Left colon (tissue), 2 donors: ENCODE measurements around the gene SLC9A9. TPM values are rescaled to one million over a fixed set of nuclear protein-coding genes. Genes with fewer than 3 reads are reported as not detected.
"Not testable (repeated sequence)": the region's sequence is repeated elsewhere in the genome, so short reads cannot be mapped to it uniquely, and the experiment has no call there.

Experiments
- ATAC-seq: fragments of 200-7000 bp; cut with Tn5 transposase; one replicate; pipeline ENCODE4 v1.9.1; 2020; ENCODE audit warnings: mild to moderate bottlenecking, moderate library complexity
- DNase-seq, 2 donors: peaks; one replicate each; pipeline ENCODE4 v3.0.0-alpha.2; 2020
- intact Hi-C, 2 donors: fragments of 100-400 bp; cut with DNase I in 1 of 2; cut with micrococcal nuclease in 1 of 2; formaldehyde crosslinking; loops; one replicate each; pipeline versions ENCODE4 v1.11.2 to v1.14.0; 2022; cut with DNase I, micrococcal nuclease
- total RNA-seq, 2 donors: library from RNA; stranded (reverse); fragmentation: NEBNext Ultra II Directional; extraction: Animal tissue kit (Norgen Biotek cat#: 25700); gene quantifications; one replicate each; pipeline ENCODE4 v1.2.1, GENCODE V29; 2021
- donor health status: DM: no; HTN: no; CAD: no.
- donor health status: DM: yes; HTN: yes; CAD: no.

SLC9A9 gene
- total RNA-seq, 2 donors from 2014 or later, result 2.7 to 7.4 TPM

DNA sequence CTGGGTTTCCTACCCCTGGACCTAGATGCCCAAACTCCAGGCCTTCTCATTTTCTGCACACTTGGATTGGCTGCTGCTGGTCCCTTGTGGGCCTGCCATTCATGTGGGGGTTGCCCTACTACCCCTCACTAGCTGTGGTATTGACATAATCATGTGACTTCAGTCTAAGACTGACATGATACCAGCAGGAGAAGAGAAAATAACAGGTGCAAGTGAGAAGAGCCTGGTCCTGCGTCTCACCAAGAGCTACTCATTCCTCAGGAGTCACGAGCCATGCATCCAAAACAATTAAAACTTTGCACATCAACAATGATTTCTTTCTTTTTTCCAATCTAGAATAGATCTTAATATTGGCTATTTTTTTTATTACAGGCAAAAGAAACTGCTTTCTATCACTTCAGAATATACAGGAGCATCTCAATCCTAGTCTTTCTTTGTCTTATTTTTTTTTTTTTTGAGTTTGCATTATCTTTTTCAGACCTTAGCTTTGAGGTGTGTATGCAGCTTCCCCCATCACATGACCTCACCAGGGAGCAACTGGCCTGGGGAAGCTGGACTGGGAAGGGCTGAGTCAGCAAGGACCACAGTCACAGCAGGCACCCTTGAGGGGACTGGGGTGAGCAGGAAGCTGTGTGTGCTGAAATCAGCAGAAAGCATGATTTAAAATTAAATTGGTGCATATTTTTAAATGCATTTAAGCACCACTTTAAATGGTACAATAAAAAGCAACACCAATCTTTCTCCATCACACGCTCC lies 27.6 kb downstream of the SLC9A9 start:
- ATAC-seq (no peak), DNase-seq (peak in 1 of 2 donors; percentile 36)
- intact Hi-C loops, result no loop called here

DNA sequence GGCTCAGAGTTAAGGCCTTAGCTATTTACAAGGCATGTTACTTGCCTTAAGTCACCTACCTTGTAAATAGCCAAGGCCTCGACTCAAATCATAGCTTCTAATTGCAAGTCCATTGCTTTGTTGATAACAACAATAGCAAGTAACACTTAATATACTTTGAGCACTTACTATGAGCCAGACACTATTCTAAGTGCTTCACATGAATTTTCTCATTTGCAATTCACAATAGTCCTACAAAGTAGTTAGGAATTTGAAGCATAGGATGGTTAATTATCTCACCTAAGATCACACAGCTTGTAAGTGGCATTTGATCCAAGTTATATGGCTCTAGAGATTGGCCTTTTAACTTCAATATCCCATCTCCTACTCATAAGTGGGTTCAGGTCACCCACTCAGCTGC lies 28.4 kb downstream of the SLC9A9 start:
- ATAC-seq (no peak), DNase-seq (no peak)
- intact Hi-C loops, result no loop called here

DNA sequence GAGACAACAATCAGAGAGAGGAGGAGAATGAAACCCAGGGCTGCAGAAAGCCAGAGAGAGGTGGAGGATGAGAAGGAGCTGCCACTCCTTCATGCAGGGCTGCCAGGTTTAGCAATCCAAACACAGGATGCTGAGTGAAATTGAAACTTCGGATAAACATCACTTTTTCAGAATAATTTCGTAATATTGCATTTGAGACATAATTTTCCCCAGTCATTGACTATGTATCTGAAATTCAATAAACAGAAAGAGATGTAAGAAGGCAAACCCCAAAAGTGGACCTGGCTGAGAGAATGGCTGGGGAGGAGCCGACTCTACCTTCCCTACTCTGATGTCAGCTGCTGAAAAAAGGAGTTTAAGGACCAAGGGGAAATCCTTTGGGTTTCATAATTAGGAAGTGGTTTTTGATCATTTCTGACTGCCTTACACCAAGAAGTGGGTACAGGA lies 33.8 kb downstream of the SLC9A9 start:
- DNase-seq (no peak), ATAC-seq (no peak)
- intact Hi-C loops, result no loop called here

DNA sequence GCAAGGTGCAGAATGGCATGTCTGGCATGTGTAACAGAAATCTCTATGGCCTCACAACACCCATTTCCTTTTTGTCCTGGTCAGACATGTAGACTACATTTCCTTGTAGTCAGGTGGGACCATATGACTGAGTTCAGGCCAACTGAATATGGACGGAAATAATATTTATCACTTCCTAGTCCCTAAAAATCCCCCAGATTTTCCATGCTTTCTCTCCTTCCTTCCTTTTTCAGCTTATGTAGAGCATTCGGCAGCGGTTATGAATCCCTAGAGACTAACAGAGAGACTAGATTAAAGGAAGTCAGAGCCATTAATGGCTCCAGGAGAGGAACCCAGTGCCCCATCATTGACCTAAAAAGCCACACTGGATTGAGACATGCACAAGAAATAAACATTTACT lies 35.8 kb downstream of the SLC9A9 start:
- no peak for ATAC-seq
- no peak for DNase-seq
- intact Hi-C loops, result no loop called here

DNA sequence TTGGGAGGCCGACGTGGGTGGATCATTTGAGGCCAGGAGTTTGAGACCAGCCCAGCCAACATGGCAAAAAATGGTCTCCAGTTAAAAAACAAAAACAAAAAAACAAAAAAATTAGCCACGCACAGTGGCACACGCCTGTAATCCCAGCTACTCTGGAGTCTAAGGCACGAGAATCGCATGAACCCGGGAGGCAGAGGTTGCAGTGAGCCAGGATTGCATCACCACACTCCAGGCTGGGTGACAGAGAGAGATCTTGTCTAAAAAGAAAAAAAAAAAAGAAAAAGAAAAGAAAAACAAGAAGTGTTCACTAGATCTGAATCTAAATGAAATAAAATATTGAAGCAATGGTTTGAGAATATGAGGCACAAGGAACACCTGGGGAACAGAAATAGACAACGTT lies 36.7 kb downstream of the SLC9A9 start:
- DNase-seq (peak; percentile 16 to 29), ATAC-seq (no peak)
- intact Hi-C loops, result no loop called here

DNA sequence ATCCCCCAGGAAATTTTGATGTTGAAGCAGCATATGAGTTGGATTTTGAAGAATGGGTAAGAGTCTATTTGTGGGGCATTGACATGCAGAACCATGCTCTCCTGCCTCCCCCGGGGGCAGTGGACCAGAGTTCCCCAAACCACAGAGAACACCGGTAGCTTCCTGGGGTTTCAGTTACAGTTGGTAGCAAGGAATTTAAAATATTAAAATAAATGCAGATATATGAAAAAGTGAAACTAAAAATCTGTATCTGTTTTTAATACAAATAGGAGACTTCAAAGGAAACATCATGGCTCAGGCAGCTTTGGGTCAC lies 37.4 kb downstream of the SLC9A9 start:
- DNase-seq (no peak), ATAC-seq (no peak)
- intact Hi-C loops, result no loop called here

DNA sequence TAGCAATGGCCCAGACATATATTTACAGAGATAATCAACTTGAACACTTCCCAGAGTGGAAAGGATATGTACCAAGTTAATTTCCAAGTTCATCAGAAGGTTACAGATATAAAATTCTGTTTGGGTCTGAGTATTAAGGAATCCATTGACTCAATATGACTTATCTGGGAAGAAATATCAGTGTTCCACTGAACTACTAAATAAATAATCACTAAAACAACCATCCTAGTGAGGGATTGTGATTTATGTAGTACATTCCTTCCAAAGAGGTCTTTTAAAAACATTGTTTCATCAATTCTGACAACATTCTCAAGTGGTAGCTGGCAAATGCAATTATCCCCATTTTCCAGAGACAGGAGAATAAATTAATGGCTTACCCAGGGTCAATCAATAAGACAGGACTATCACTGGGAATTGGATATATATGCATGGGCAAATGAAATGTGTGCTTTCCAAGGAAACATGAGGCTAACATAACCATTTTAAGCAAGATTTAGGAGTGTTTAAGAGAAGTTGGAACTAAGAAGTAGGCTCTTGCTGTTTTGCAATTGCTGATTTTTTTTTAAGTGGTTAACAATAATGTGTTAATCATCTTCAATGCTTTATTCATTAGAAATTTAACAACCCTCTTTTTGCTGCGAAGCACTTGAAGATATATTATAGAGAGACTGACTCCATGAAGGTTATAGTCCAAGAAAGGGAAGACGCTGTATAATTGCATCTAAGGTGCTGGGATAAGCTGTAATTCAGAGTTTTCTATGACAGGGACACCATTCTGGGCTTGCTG lies 37.9 kb downstream of the SLC9A9 start:
- ATAC-seq (no peak), DNase-seq (no peak)
- intact Hi-C loops, result no loop called here

DNA sequence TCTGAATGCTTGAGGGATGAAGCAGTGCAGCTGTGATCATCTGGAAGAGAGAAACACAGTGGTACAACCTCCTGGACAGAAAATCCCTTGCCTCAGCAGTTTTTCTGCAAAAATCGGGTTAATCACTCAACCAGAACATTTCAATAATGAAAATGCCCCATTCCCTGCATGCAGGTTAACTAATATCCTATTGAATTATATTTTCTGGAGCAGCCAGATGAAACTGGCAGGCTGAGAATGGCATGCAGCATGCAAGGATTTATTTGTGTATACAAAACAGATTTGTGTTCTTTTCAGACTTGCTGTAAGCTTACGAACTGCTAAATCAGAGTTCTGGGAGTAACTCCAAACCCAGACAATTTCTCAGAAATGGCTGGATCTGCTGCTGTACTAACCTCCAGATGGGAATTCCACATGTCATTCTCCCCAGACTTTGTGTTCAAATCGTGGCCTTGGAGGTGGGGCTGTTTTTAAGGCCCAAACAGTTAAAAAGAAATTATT lies 39.1 kb downstream of the SLC9A9 start:
- no peak for DNase-seq

DNA sequence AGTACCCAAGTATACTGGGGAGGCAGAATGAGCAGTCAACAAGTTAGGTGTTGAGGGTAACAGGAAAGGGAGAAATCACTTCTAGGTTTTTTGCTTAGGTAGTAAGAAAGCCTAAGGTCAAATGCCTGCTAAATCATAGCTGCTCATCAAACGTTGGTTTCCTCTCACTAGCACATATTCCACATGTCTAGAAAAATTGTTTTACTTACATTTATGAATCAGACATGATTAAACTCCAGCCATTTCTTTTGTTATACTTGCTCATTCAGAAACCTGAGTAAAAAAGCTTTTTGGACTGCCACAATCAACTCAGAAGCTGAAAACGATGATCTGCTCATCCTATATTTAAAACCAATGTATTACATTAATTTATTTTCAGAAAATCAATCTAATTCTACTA lies 40.2 kb downstream of the SLC9A9 start:
- intact Hi-C loops, result no loop called here
- no peak for DNase-seq
- ATAC-seq, result no peak

More for the DNA sequence above, 39.1 kb downstream of the SLC9A9 start:
- intact Hi-C loops, result no loop called here
- ATAC-seq, result no peak

DNA sequence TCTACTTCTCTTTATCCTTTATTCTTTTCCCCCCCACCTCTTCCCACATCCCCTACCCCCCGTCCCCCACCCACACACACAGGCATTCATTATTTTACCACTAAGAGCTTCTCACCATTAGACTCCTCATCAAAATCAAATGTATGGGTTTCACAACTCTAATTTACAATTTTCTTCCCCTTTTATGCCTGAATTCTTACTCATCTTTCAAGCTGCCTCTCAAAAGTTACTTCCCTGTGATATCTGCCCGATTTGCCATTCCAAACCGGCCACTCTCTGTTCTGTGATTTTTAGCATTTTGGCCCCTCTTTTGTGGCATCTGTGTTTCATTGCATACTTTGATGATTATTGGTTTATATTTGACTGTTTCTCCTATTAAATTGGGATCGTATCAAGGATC lies 42.2 kb downstream of the SLC9A9 start:
- intact Hi-C loops, result no loop called here
- DNase-seq, result no peak
- ATAC-seq, result no peak

DNA sequence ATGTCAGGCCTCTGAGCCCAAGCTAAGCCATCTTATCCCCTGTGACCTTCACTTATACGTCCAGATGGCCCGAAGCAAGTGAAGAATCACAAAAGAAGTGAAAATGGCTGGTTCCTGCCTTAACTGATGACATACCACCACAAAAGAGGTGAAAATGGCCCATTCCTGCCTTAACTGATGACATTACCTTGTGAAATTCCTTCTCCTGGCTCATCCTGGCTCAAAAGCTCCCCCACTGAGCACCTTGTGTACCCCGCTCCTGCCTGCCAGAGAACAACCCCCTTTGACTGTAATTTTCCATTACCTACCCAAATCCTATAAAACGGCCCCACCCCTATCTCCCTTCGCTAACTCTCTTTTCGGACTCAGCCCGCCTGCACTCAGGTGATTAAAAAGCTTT lies 42.8 kb downstream of the SLC9A9 start:
- DNase-seq, ATAC-seq, intact Hi-C loops: not testable (repeated sequence)

DNA sequence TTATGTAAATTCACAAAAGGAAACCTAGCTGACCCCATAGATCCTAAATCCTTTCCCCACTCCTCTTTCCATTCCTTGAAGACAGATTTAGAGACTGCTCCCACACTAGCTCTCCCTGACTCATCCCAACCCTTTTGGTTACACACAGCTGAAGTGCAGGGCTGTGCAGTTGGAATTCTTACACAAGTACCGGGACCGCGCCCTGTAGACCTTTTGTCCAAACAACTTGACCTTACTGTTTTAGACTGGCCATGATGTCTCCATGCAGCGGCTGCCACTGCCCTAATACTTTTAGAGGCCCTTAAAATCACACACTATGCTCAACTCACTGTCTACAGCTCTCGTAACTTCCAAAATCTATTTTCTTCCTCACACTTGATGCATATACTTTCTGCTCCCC lies 47.2 kb downstream of the SLC9A9 start:
- ATAC-seq, DNase-seq, intact Hi-C loops: not testable (repeated sequence)

DNA sequence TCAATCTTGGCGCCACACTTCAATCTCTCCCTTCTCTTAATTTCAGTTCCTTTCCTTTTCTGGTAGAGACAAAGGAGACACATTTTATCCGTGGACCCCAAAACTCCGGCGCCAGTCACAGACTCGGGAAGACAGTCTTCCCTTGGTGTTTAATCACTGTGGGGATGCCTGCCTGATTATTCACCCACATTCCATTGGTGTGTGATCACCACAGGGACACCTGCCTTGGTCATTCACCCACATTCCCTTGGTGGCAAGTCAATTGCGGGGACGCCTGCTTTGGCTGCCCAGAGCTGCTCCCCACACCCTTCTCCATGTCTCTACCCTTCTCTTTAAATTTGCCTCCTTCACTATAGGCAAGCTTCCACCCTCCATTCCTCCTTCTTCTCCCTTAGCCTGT lies 50.1 kb downstream of the SLC9A9 start:
- DNase-seq, intact Hi-C loops, ATAC-seq: not testable (repeated sequence)

DNA sequence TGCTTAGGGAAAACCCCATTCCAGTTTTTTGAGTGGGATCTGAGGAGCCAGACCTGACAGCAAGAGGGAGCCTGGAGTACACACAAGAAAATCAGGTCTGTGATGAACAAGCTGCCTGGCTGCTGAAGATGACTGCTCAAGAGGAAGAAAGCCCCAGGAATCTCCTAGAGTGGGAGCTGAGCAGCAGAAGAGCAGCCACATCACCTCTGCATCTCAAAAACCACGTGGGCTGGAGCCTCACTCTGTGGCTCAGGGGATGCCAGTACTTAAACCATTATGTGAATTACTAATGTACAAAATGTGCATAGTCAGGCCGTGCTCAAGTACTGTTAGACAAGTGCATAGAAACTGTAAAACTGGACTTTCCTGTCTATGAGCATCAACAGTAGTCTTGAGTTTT lies 52.4 kb downstream of the SLC9A9 start:
- no peak for DNase-seq
- ATAC-seq, result no peak
- intact Hi-C loops, result no loop called here

DNA sequence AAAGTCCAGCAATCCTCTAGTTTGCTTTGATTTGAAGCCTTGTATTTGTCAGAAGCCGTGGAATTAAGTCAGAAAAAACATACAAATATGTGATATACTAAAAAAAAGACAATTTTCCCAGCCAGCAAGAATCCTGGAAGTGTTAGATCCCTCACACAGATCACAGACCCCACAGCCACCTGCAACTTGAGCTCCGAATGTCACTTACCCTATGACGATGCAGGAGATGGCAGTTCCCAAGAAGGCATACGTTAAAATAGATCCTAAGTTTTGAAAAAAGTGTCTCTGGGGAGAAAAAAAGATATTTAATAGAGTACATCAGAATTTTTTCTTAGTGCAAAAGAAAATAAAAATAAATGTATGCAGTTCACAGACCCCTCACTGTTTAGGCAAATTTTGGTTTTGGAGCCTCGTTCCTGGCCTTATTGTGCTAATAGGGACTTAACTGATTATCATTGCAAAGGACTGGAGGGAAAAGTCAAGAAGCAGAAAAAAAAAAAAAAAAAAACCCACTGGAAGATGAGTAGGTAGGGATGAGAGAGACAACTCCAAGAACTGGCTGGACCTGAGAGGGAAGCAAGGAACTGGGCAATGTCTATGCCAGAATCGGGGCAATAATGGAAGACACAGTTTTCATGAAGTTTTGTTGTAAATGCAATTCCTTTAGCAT lies 53.3 kb downstream of the SLC9A9 start:
- intact Hi-C loops, result no loop called here
- ATAC-seq (no peak), DNase-seq (no peak)

DNA sequence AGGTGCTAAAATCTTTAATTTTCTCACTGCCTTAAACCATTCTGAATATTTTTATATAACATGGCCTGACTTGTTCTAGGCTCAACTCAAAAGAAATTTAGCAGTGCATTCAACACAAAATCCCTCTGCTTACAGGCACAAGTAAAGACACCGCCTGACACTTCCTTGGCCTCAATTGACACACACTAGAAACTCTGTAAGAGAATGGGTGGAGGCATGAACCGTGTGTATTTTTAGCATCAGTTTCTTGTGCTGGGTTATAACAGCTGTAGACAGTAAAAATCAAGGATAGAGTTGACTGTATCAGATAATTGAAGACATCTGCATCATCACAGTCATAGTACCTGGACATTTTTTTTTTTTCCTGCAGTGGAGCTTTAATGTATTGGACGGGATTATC lies 54.3 kb downstream of the SLC9A9 start:
- intact Hi-C loops, result no loop called here
- DNase-seq (no peak), ATAC-seq (no peak)

DNA sequence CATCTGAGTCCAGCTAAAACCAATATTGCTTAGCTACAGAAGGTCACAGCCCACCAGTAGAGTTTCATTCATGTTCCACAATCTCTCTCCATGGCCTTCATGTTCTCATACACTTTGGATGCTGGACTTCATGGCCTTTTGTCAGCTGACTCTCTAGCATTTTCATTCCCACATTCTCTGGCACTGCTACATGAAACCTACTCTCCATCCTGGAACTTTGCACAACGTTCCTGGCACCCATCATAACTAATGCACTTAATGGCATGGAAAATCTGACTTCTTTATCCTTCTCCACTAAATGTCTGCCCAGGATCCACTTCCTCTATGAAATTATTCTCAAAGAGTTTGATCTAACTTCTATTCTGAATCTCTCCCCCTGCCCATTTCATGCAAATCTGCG lies 56.9 kb downstream of the SLC9A9 start:
- DNase-seq (no peak), ATAC-seq (no peak)
- intact Hi-C loops, result no loop called here

DNA sequence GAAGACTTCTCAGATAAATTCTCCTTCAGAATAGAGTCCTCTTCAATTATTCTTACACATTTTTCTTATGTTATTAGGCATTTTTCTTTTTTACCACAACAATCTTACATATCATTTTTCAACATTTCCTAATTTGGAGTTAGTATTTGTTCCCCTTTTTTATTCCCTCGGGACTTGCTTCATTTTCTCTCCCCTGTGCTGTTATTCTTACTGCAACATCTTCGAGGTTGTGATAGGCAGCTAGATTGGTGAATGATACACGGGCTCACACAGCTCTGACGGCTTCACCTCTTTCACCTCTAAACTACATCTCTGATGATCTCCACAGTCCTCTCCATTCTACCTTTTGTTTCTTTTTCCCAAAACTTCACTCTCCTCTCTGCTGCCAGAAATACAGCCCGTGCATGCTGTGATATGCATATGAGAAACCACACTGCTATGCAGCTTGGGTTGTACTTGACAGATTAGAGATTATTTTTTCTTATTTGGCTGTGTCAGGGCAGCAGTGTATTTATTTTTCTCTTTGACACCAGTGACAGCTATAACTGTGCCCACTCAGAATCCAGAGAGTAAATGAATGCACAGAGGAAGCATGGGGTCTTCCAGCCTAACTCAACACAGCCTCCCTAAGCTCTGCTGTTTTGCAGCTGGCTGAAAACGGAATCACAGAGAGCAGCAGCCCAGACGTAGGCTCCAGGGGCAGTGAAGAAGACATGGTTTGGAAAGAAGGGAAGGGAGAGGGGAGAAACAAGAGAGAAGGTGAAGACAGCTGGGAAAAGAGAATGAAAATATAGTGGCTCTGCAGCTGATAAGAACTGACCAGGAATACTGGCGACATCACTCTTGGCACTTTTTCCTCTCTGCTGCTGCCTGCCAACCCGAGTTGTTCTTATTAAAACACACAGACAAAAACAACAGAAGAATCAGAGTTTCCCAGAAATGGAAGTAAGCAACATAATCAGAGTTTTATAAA lies 61.8 kb downstream of the SLC9A9 start:
- no peak for DNase-seq
- intact Hi-C loops, result no loop called here

DNA sequence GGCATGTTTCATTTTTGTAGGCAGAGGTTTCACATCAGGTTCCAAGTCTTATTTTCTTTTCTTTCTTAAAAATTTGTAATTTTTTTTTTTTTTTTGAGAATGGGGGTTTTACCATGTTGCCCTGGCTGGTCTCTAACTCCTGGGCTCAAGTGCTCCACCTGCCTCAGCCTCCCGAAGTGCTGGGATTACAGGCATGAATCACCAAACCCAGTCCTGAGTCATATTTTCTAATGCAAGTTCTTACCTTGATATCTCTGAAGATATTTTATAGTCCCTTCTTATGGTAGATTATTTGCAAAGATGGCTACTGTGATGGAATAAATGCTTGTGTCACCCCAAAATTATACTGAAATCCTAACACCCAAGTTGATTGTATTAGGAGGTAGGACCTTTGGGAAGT lies 63.8 kb downstream of the SLC9A9 start:
- DNase-seq, result no peak
- intact Hi-C loops, result no loop called here
- no peak for ATAC-seq

More for the DNA sequence above, 61.8 kb downstream of the SLC9A9 start:
- ATAC-seq, result no peak
